Measurements from ENCODE around the gene LEPROT. TPM values are rescaled to one million over a fixed set of nuclear protein-coding genes. Genes with fewer than 3 reads are reported as not detected.

LEPROT gene
- total RNA-seq, 1 donor from 2014 or later = 158 TPM

- peaks cover 16% of the 10 kb centered on the region for H3K4me1 Mint-ChIP-seq (ENCODE audit: unreplicated experiment)
- H3K4me3 Mint-ChIP-seq (ENCODE audit: unreplicated experiment) = no peak overlapping the region
- no peaks in the 10 kb centered on the region for H3K27me3 Mint-ChIP-seq (ENCODE audit: unreplicated experiment)
- DNase-seq (ENCODE audit: extremely low spot score, unreplicated experiment) = no peak
- no peak overlapping the region for H3K27ac Mint-ChIP-seq (ENCODE audit: unreplicated experiment)
- TF ChIP-seq CTCF (IDR thresholded peaks at IDR 0.05) = no peak
- no peaks in the 10 kb centered on the region for H3K36me3 Mint-ChIP-seq (ENCODE audit: unreplicated experiment)
- H3K9me3 Mint-ChIP-seq (ENCODE audit: unreplicated experiment) = no peaks in the 10 kb centered on the region
Observed at GRCh38 chr1:65476327-65476726, 55.9 kb downstream of the LEPROT start.

- DNase-seq (ENCODE audit: extremely low spot score, unreplicated experiment) = no peak
- Mint-ChIP-seq H3K27me3 (ENCODE audit: unreplicated experiment) (no peaks in the 10 kb centered on the region), H3K4me3 (ENCODE audit: unreplicated experiment) (no peak overlapping the region), H3K36me3 (ENCODE audit: unreplicated experiment) (no peaks in the 10 kb centered on the region), H3K27ac (ENCODE audit: unreplicated experiment) (no peak overlapping the region), H3K9me3 (ENCODE audit: unreplicated experiment) (no peaks in the 10 kb centered on the region), H3K4me1 (ENCODE audit: unreplicated experiment) (peaks cover 13% of the 10 kb centered on the region)
- TF ChIP-seq CTCF (IDR thresholded peaks at IDR 0.05) = no peak
Observed at GRCh38 chr1:65477414-65478378, 57.2 kb downstream of the LEPROT start.

GRCh38 chr1:65478379-65479026 is 58.0 kb downstream of the LEPROT start:
- DNase-seq (ENCODE audit: extremely low spot score, unreplicated experiment) = no peak
- TF ChIP-seq CTCF (IDR thresholded peaks at IDR 0.05) = no peak
- Mint-ChIP-seq H3K36me3 (ENCODE audit: unreplicated experiment) (no peaks in the 10 kb centered on the region), H3K27ac (ENCODE audit: unreplicated experiment) (no peak overlapping the region), H3K4me1 (ENCODE audit: unreplicated experiment) (peaks cover 13% of the 10 kb centered on the region), H3K4me3 (ENCODE audit: unreplicated experiment) (no peak overlapping the region), H3K27me3 (ENCODE audit: unreplicated experiment) (no peaks in the 10 kb centered on the region), H3K9me3 (ENCODE audit: unreplicated experiment) (no peaks in the 10 kb centered on the region)

GRCh38 chr1:65479554-65480204 is 59.2 kb downstream of the LEPROT start:
- H3K36me3 Mint-ChIP-seq (ENCODE audit: unreplicated experiment) = no peaks in the 10 kb centered on the region
- H3K27ac Mint-ChIP-seq (ENCODE audit: unreplicated experiment) = no peak overlapping the region
- peaks cover 13% of the 10 kb centered on the region for H3K4me1 Mint-ChIP-seq (ENCODE audit: unreplicated experiment)
- no peak overlapping the region for H3K4me3 Mint-ChIP-seq (ENCODE audit: unreplicated experiment)
- no peak for DNase-seq (ENCODE audit: extremely low spot score, unreplicated experiment)
- H3K9me3 Mint-ChIP-seq (ENCODE audit: unreplicated experiment) = no peaks in the 10 kb centered on the region
- TF ChIP-seq CTCF (IDR thresholded peaks at IDR 0.05) = no peak
- H3K27me3 Mint-ChIP-seq (ENCODE audit: unreplicated experiment) = no peaks in the 10 kb centered on the region

Data from osteocyte (in vitro differentiated cells).